GM13977 (cell line): ENCODE measurements around the gene SIDT2.

Experiments used
- DNase-seq: peaks from one replicate; pipeline ENCODE4 v3.0.0; 2012; ENCODE audit warnings: low spot score
- in situ Hi-C: fragments of 300-500 bp; cut with MboI; formaldehyde crosslinking; loops from one replicate; pipeline ENCODE4 v1.12.0; 2022; ENCODE audit warnings: low sequenced_read_pairs, low pct_unique_long_range_greater_than_20kb, mixed read lengths, inconsistent platforms; ENCODE audit not compliant: unreplicated experiment
- TF ChIP-seq, protein P1 (sequence below): IDR thresholded peaks from 2 replicates; pipeline ENCODE4 v1.5.1; 2012; ENCODE audit warnings: mild to moderate bottlenecking, control low read depth; ENCODE audit not compliant: insufficient read depth; ENCODE audit errors: extremely low read depth, missing control alignments

SIDT2 gene

DNA sequence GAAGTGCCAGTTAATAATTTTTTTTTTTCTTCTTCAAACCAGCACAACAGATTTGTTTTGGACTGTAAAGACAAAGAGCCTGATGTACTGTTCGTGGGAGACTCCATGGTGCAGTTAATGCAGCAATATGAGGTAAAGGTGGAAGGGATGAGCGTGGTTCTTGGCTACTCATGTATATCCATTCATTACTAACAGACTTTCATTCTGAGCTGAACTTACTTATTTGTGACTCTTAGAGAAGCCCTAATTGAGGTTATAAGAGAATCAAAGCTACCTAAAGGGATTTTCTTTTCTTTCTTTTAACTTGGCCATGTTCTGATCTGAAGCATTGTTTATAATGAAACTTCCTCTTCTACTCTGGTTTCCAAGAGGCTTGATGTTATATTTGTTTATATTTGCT is 18.7 kb upstream of the SIDT2 start:
- in situ Hi-C loops, result no loop called here
- TF ChIP-seq, protein P1, sequence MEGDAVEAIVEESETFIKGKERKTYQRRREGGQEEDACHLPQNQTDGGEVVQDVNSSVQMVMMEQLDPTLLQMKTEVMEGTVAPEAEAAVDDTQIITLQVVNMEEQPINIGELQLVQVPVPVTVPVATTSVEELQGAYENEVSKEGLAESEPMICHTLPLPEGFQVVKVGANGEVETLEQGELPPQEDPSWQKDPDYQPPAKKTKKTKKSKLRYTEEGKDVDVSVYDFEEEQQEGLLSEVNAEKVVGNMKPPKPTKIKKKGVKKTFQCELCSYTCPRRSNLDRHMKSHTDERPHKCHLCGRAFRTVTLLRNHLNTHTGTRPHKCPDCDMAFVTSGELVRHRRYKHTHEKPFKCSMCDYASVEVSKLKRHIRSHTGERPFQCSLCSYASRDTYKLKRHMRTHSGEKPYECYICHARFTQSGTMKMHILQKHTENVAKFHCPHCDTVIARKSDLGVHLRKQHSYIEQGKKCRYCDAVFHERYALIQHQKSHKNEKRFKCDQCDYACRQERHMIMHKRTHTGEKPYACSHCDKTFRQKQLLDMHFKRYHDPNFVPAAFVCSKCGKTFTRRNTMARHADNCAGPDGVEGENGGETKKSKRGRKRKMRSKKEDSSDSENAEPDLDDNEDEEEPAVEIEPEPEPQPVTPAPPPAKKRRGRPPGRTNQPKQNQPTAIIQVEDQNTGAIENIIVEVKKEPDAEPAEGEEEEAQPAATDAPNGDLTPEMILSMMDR, result no peak
- DNase-seq, result no peak

DNA sequence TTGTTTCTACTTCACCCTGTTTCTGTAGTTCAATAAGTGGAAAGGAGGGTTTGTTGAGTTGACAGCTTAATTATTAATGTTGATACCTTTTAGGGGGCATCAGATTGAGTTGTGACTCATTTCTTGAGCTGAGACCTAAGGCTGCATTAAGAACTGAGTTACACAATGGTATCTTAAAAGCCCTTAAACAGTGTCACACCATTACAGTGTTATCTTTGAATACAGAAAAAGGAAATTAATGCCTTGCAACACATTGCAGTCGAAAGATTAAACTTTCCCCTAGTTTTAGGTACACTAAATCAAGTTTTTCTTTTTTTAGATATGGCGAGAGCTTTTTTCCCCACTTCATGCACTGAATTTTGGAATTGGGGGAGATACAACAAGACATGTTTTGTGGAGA is 17.7 kb upstream of the SIDT2 start:
- no peak for DNase-seq
- TF ChIP-seq, protein P1, result no peak
- in situ Hi-C loops, result no loop called here

DNA sequence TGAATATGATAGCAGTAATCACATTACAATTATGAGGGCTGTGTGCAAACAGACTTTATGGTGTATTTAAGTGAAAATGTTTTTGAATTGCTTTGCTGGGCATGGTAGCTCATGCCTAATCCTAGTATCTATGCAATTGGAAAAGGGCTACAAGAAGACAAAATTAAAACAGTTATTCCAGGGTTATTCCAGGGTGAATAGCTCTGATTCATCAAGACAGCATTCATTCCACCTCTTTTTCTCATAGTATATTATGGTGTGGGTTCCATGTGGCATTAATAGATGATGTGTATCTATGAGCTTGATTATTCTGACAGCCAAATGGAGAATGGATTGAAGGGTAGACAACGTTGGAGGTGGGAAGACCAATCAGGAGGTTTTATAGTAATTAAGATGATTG is 12.1 kb upstream of the SIDT2 start:
- TF ChIP-seq, protein P1, result no peak
- in situ Hi-C loops, result no loop called here
- no peak for DNase-seq

DNA sequence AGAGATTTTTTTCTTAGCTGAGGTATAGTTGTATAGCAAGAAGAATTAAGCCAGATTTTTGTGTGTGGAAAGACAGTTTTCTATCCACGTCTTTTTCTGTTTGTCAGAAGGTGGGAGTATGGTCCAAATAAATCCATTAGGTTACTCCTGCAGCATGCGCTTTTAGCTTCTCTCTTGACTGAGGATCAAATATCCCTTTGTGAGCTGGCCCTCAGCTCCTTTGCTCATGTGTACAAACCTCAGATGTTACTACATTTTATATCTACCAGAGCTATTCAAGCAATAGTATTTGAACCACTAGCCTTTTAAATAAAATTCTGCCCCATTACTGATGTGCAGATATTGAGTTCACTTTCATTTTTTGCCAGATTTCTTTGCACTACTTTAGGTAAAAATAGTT is 8.8 kb upstream of the SIDT2 start:
- TF ChIP-seq, protein P1, result no peak
- no peak for DNase-seq
- in situ Hi-C loops, result no loop called here

DNA sequence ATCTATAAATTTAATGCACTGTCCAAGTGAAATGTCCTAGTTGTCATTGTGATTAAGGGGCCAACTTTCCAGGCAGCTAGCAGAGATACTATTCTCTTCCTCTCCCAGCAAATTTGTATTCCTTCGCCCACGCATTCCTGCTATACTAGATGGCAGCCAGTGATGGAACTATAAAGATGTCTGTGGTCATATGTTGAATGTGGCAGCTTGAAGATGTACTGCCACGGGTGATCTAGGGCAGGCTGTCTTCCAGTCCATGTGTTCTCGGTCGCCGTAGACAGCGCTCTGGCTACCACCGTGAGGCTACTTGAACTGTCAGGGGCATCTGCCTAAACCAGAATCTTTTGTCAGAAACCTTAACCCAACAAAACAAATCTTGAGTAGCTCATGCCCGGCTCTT is 8.3 kb upstream of the SIDT2 start:
- DNase-seq, result no peak
- in situ Hi-C loops, result no loop called here
- TF ChIP-seq, protein P1, result no peak

DNA sequence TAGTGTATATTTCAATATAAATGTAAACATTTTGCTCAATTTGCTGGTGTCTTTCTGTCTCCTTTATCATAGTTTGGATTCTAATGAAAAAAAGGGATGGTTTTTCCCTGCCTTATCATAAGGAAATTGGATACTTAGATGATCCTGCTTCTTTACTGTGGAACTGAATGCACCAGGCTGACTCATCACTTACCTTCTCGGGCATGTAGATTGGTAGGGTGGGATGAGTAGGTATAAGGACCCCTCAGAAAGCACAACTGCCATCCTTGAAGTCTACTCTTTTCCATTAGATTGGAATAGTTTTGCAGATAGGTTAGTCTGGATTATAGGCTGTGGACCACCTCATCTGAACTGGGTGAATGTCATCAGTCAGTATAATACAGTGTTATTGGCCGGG is 7.5 kb upstream of the SIDT2 start:
- no peak for DNase-seq
- in situ Hi-C loops, result no loop called here
- TF ChIP-seq, protein P1, result no peak
